NCI-H226 (cell line): ENCODE results near the gene MRGPRD.
A peak's percentile ranks its signal among the peaks of the same experiment; 100 is the strongest.

Experiments
- DNase-seq: peaks from one replicate; pipeline ENCODE4 v3.0.0-alpha.2; 2015

Gene MRGPRD

GRCh38 chr11:68980776-68981065, at the start of gene MRGPRD:
MRGPRD (minus strand) TSS chr11:68980986; CDS start chr11:68980986, 0 bp downstream.
- DNase-seq = no peak

- no peak for DNase-seq
These were observed 49.5 kb upstream of the MRGPRD start for GRCh38 chr11:69030301-69030700.

GRCh38 chr11:69027704-69028372, 47.1 kb upstream of the MRGPRD start:
- no peak for DNase-seq

- DNase-seq = no peak
These were observed 43.7 kb upstream of the MRGPRD start for GRCh38 chr11:69024509-69024908.

- DNase-seq = no peak
These were observed 41.5 kb upstream of the MRGPRD start for GRCh38 chr11:69022260-69022659.

GRCh38 chr11:69018924-69019323, 38.1 kb upstream of the MRGPRD start:
- DNase-seq = no peak

- no peak for DNase-seq
These were observed 37.2 kb upstream of the MRGPRD start for GRCh38 chr11:69017951-69018350.

GRCh38 chr11:69014898-69015549, 34.2 kb upstream of the MRGPRD start:
- DNase-seq = no peak

GRCh38 chr11:69014084-69014851, 33.5 kb upstream of the MRGPRD start:
- no peak for DNase-seq

GRCh38 chr11:69013009-69013951, 32.5 kb upstream of the MRGPRD start, which contains the start of gene MRGPRF:
MRGPRF (minus strand) TSS chr11:69013246; CDS start chr11:69009901, 3,345 bp downstream.
- peak; percentile 94 for DNase-seq

- DNase-seq = peak; percentile 79
These were observed 31.6 kb upstream of the MRGPRD start for GRCh38 chr11:69012092-69013008.

GRCh38 chr11:69011624-69012091, 30.9 kb upstream of the MRGPRD start:
- no peak for DNase-seq

- peak; percentile 89 for DNase-seq
These were observed 30.3 kb upstream of the MRGPRD start for GRCh38 chr11:69010964-69011623.

GRCh38 chr11:69010361-69010891, 29.6 kb upstream of the MRGPRD start:
- DNase-seq = peak; percentile 42

- DNase-seq = peak; percentile 14
These were observed 28.8 kb upstream of the MRGPRD start for GRCh38 chr11:69009441-69010211.

GRCh38 chr11:69008737-69009440, 28.1 kb upstream of the MRGPRD start:
- peak; percentile 100 for DNase-seq

GRCh38 chr11:69007975-69008381, 27.2 kb upstream of the MRGPRD start:
- DNase-seq = peak; percentile 53

- DNase-seq = no peak
These were observed 26.0 kb upstream of the MRGPRD start for GRCh38 chr11:69006816-69007215.
